Effector memory CD4-positive, alpha-beta T cell (primary cell): ENCODE results near the gene VGLL1.

Experiments
- DNase-seq, 3 donors: peaks; one replicate each; pipeline ENCODE4 v3.0.0-alpha.2; 2020
- H3K27ac ChIP-seq: 2 replicates; pipeline ENCODE4 v1.7.0; 2013; ENCODE audit warnings: mild to moderate bottlenecking, low read length, moderate library complexity; ENCODE audit not compliant: insufficient read depth, poor library complexity, severe bottlenecking
- H3K27me3 ChIP-seq: replicated peaks from 2 replicates; pipeline ENCODE4 v1.7.0; 2013; ENCODE audit warnings: mild to moderate bottlenecking, low read length; ENCODE audit not compliant: insufficient read depth, control insufficient read depth, poor library complexity, severe bottlenecking
- H3K36me3 ChIP-seq: 2 replicates; pipeline ENCODE4 v1.7.0; 2013; ENCODE audit warnings: mild to moderate bottlenecking, low read length, moderate library complexity; ENCODE audit not compliant: control insufficient read depth, insufficient read depth
- H3K4me1 ChIP-seq: 2 replicates; pipeline ENCODE4 v1.7.0; 2013; ENCODE audit warnings: low read length, mild to moderate bottlenecking; ENCODE audit not compliant: control insufficient read depth, insufficient read depth, poor library complexity, severe bottlenecking
- H3K4me3 ChIP-seq: 2 replicates; pipeline ENCODE4 v1.7.0; 2013; ENCODE audit warnings: low read length, low read depth, mild to moderate bottlenecking; ENCODE audit not compliant: insufficient read depth, poor library complexity, severe bottlenecking
- H3K9me3 ChIP-seq: 2 replicates; pipeline ENCODE4 v1.7.0; 2013; ENCODE audit warnings: mild to moderate bottlenecking, low read length, moderate library complexity; ENCODE audit not compliant: control insufficient read depth
- total RNA-seq, 3 donors: gene quantifications; one replicate each; lab custom pipeline; 2026; lab: John Stamatoyannopoulos, UW

The VGLL1 gene, protein sequence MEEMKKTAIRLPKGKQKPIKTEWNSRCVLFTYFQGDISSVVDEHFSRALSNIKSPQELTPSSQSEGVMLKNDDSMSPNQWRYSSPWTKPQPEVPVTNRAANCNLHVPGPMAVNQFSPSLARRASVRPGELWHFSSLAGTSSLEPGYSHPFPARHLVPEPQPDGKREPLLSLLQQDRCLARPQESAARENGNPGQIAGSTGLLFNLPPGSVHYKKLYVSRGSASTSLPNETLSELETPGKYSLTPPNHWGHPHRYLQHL
- 0 reads per million in 3 donors for total RNA-seq

DNA sequence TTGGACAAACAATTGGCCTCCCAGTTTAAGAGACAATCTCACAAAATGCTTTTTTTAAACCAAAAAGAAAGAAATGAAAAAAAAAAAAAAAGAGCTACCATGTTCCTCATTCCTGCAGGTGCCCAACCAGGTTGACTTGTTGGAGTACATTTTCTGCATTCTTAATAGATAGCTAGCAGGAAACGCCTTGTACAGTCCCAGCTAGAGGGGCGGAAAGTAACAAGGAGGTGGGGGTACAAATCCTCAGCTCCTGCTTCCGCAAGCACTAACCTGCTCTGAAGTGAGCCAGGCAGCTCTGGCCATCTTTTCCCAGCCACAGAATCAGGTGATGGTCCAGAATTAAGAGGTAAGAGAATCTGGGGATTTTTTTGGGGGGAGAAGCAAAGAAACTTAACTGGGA is at the start of gene VGLL1:
VGLL1 (plus strand) TSS at position 265 of the 400 bp plus-strand sequence. CDS start 3,806 bp downstream, outside the sequence.
- H3K36me3 ChIP-seq, result no peaks in the 10 kb centered on the region
- DNase-seq, result no peak
- H3K4me3 ChIP-seq, result no peak within 1 kb of the TSS
- H3K9me3 ChIP-seq, result no peaks in the 10 kb centered on the region
- H3K4me1 ChIP-seq, result no peaks in the 10 kb centered on the region
- no peak within 1 kb of the TSS for H3K27ac ChIP-seq
- H3K27me3 ChIP-seq, result no peaks in the 10 kb centered on the region

- H3K4me1 ChIP-seq, result no peaks in the 10 kb centered on the region
- no peaks in the 10 kb centered on the region for H3K36me3 ChIP-seq
- H3K27ac ChIP-seq, result no peak within 1 kb of the TSS
- no peak within 1 kb of the TSS for H3K4me3 ChIP-seq
- no peak for DNase-seq
- no peaks in the 10 kb centered on the region for H3K9me3 ChIP-seq
- H3K27me3 ChIP-seq, result no peaks in the 10 kb centered on the region
These were observed 44.4 kb upstream of the VGLL1 start, which contains the start of gene BRS3 for GRCh38 chrX:136487647-136488046. TSS of gene BRS3 (plus strand) at chrX:136487947. CDS start at chrX:136488115, 168 bp downstream.

GRCh38 chrX:136488706-136489105 is 43.3 kb upstream of the VGLL1 start:
- H3K36me3 ChIP-seq, result no peaks in the 10 kb centered on the region
- H3K9me3 ChIP-seq, result no peaks in the 10 kb centered on the region
- H3K27ac ChIP-seq, result no peak overlapping the region
- no peak overlapping the region for H3K4me3 ChIP-seq
- no peaks in the 10 kb centered on the region for H3K4me1 ChIP-seq
- DNase-seq, result no peak
- no peaks in the 10 kb centered on the region for H3K27me3 ChIP-seq

- no peaks in the 10 kb centered on the region for H3K9me3 ChIP-seq
- H3K36me3 ChIP-seq, result no peaks in the 10 kb centered on the region
- no peak overlapping the region for H3K27ac ChIP-seq
- no peak for DNase-seq
- no peaks in the 10 kb centered on the region for H3K4me1 ChIP-seq
- H3K4me3 ChIP-seq, result no peak overlapping the region
- H3K27me3 ChIP-seq, result no peaks in the 10 kb centered on the region
These were observed 40.2 kb upstream of the VGLL1 start for GRCh38 chrX:136491832-136492231.

DNA sequence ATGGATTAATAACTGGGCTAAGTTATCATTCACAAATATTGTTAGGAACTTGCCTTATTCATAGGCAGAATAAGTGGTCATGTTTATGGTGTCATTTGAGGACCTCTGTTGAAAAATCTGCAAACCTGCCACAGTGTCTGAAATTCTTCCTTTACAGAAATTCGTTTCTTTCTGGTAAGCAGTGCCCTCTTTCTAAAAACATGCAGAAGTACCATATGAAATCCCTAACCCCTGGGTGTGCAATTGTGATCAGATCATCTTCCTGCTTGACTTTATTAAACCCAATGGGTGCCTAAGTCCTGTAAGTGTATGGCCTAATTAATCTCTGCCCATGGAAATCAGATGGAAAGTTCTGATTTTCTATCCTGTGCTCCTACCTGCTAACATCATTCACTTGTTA is 39.0 kb upstream of the VGLL1 start:
- Histone ChIP-seq H3K36me3 (no peaks in the 10 kb centered on the region), H3K4me3 (no peak overlapping the region), H3K9me3 (no peaks in the 10 kb centered on the region), H3K27me3 (no peaks in the 10 kb centered on the region), H3K4me1 (no peaks in the 10 kb centered on the region), H3K27ac (no peak overlapping the region)
- DNase-seq, result no peak

GRCh38 chrX:136495043-136495442 is 37.0 kb upstream of the VGLL1 start:
- Histone ChIP-seq H3K27ac (no peak overlapping the region), H3K27me3 (no peaks in the 10 kb centered on the region)
- DNase-seq, result no peak

DNA sequence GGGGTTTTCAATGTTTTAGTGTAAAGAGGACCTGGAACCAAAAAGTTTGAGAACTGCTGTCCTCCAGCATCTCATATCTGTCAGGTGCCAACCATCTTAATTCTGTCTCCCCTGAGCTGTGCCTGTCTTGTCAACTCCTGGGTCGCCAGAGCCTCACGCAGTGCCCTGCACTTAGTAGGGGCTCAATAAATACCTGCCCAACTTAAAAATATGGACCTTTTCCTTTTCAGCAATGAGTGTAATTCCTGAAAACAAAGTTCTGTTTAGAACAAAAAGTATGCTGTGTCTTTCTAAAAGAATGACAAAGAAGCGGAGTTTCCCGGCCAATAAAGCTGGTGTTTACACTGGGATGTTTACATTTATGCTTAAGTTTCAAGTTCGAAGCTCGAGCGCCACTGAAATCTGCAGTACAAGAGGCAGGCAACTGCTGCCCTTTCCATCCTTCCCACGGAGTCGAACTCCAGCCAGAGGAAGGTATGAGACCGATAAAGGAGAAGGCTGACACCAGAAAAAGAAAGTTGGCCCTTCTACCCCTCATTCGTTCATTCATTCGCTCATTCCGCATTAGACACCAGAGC is 35.7 kb upstream of the VGLL1 start:
- no peaks in the 10 kb centered on the region for H3K9me3 ChIP-seq
- H3K4me3 ChIP-seq, result peak overlapping the region; percentile 62
- H3K27me3 ChIP-seq, result no peaks in the 10 kb centered on the region
- H3K36me3 ChIP-seq, result peaks cover 3% of the 10 kb centered on the region
- H3K27ac ChIP-seq, result peak overlapping the region; percentile 90
- no peak for DNase-seq
- no peaks in the 10 kb centered on the region for H3K4me1 ChIP-seq

More at GRCh38 chrX:136495043-136495442, 37.0 kb upstream of the VGLL1 start:
- H3K9me3 ChIP-seq, result no peaks in the 10 kb centered on the region
- H3K36me3 ChIP-seq, result peaks cover 3% of the 10 kb centered on the region
- H3K4me1 ChIP-seq, result no peaks in the 10 kb centered on the region
- no peak overlapping the region for H3K4me3 ChIP-seq

DNA sequence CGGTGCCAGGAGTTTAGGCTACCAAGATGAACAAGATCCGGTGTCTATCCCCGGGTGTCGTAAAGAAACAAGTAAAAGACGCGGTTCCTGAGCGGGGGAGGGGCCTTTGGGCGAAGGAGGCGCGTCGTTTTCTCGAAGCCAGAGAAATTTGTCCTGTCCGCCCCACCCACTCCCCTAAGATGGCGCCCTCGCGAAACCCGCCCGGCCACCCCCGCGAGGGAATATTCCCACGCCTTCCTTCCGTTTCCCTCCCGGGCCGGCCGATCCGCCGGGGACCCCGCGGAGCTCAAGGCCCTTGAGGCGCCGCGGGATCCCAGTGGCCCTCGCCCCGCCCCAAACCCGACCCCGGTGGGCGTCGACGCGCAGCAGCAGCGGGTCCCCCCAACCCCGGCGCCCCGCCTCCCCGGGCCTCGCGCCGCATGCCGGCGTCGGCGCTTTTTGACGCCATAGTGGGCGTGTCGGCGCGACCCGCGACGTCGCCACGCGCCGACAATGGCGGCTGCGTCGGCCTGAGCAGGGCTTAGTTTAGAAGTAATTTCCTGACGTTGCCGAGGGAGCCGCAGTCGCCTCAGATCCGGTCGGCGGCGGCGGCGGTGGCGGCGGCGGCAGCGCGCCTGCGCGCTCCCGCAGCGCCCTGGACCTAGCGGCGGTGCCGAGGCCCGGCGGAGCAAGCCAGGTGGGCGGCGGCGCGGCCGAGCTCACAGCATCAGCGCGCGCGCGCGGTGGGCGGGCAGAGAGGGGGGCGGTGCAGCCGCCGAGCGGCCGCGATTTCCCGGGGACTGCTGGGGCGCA is 35.1 kb upstream of the VGLL1 start:
- Histone ChIP-seq H3K27me3 (no peaks in the 10 kb centered on the region), H3K9me3 (no peaks in the 10 kb centered on the region), H3K4me3 (peak overlapping the region; percentile 75), H3K27ac (peak overlapping the region; percentile 90), H3K36me3 (peaks cover 3% of the 10 kb centered on the region), H3K4me1 (no peaks in the 10 kb centered on the region)
- DNase-seq, result peak; percentile 77 to 82 (median 79)

- H3K9me3 ChIP-seq, result no peaks in the 10 kb centered on the region
- H3K36me3 ChIP-seq, result peaks cover 3% of the 10 kb centered on the region
- no peaks in the 10 kb centered on the region for H3K4me1 ChIP-seq
- peak within 1 kb of the TSS; percentile 90 for H3K27ac ChIP-seq
- no peak for DNase-seq
- peak within 1 kb of the TSS; percentile 75 for H3K4me3 ChIP-seq
- no peaks in the 10 kb centered on the region for H3K27me3 ChIP-seq
These were observed 34.4 kb upstream of the VGLL1 start, which contains the start of gene HTATSF1 for GRCh38 chrX:136497556-136498052. TSS of gene HTATSF1 (plus strand) at chrX:136497592. CDS start at chrX:136497685, 93 bp downstream.
